Measurements from ENCODE around the gene LRP2.

DNA sequence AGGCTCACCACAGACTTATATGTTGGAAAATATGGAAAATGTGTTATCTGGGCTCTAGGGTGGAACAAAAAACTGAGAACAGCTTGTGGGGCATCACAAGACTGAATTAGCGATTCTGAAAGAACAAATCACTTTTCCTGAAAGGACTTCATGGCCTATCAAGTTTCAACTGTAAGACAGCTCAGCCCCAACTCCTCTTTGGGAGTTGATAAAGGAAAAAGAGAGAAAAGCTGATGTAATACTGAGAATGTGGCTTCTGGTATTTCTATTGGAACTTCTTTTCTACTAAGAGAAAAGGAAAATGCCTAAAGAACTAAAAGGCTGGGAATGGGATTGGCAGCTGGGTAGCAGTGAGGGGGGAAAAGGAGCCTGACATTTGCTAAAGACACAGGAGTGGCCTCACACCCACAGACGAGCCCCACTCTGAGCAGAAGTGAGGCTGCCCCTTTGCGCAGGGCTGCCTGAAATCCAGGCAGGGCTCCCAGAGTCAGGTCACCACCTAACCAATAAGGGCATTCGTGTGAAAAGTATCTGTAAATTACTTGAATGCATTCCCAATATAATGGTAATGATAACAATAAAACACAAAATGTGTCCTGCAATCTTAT, 75.6 kb downstream of the LRP2 start:
- TF ChIP-seq FOXS1 (CRISPR knock-in tag; IDR thresholded peaks at IDR 0.05) (no peak), CEBPB (IDR thresholded peaks at IDR 0.05) (no peak), POLR2A (IDR thresholded peaks at IDR 0.05; ENCODE audit: low read length) (no peak), ESRRA (IDR thresholded peaks at IDR 0.05; ENCODE audit: borderline replicate concordance, low read length) (no peak), CHD2 (IDR thresholded peaks at IDR 0.05; ENCODE audit: low read length, partially characterized antibody) (no peak), RFX5 (IDR thresholded peaks at IDR 0.05) (no peak), HOXA7 (CRISPR knock-in tag; IDR thresholded peaks at IDR 0.05) (no peak), CHD4 (IDR thresholded peaks at IDR 0.05; ENCODE audit: borderline replicate concordance) (no peak), MYC (IDR thresholded peaks at IDR 0.05; ENCODE audit: borderline replicate concordance, low read length) (no peak), POLR2AphosphoS2 (conservative IDR thresholded peaks at IDR 0.05; ENCODE audit: low read length) (no peak), KDM1A (IDR thresholded peaks at IDR 0.05; ENCODE audit: low read depth) (no peak), SREBF2 (IDR thresholded peaks at IDR 0.05) (no peak)
- TF ChIP-seq, protein P1, sequence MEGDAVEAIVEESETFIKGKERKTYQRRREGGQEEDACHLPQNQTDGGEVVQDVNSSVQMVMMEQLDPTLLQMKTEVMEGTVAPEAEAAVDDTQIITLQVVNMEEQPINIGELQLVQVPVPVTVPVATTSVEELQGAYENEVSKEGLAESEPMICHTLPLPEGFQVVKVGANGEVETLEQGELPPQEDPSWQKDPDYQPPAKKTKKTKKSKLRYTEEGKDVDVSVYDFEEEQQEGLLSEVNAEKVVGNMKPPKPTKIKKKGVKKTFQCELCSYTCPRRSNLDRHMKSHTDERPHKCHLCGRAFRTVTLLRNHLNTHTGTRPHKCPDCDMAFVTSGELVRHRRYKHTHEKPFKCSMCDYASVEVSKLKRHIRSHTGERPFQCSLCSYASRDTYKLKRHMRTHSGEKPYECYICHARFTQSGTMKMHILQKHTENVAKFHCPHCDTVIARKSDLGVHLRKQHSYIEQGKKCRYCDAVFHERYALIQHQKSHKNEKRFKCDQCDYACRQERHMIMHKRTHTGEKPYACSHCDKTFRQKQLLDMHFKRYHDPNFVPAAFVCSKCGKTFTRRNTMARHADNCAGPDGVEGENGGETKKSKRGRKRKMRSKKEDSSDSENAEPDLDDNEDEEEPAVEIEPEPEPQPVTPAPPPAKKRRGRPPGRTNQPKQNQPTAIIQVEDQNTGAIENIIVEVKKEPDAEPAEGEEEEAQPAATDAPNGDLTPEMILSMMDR (IDR thresholded peaks at IDR 0.05): no peak
